GM19463 (cell line): Measurements from ENCODE around the gene BEND3.
"Not testable (repeated sequence)": the region's sequence is repeated elsewhere in the genome, so short reads cannot be mapped to it uniquely, and the experiment has no call there.

Experiments
- ATAC-seq: cut with Tn5 transposase; IDR thresholded peaks from one replicate; pipeline ENCODE4 v1.9.1; 2021; ENCODE audit warnings: mild to moderate bottlenecking, moderate library complexity; ENCODE audit not compliant: unreplicated experiment

Gene BEND3

GRCh38 chr6:107121964-107122495 is 6.7 kb upstream of the BEND3 start:
- no peak for ATAC-seq

- no peak for ATAC-seq
These were observed 6.0 kb upstream of the BEND3 start for GRCh38 chr6:107121266-107121665.

DNA sequence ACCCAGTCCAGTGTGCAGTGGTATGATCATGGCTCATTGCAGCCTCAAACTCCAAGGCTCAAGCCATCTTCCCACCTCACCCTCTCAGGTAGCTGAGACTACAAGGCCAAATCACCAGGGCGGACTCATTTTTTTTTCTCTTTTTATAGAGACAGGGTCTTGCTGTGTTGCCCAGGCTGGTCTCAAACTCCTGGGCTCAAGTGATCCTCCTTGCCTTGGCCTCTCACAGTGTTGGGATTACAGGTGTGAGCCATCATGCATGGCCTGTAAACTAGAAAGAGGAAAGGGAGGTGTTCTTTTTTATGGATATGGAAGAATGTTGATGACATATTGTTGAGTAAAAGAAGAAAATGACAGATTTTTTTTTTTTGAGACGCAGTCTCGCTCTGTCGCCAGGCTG is 5.1 kb upstream of the BEND3 start:
- no peak for ATAC-seq

GRCh38 chr6:107118976-107119375 is 3.7 kb upstream of the BEND3 start:
- ATAC-seq: no peak

DNA sequence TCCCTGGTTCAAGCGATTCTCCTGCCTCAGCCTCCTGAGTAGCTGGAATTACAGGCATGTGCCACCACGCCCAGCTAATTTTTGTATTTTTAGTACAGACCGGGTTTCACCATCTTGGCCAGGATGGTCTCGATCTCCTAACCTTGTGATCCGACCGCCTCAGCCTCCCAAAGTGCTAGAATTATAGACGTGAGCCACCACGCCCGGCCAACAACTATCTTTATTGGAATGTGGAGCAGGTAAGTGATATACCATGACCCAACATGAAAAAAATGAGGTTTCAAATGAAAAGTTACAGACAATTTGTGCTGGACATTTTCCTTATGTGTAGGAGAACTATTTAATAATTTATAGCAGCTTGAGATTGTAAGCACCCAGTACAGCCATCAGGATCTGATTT is 3.2 kb upstream of the BEND3 start:
- ATAC-seq: not testable (repeated sequence)

GRCh38 chr6:107116931-107117330 is 1.6 kb upstream of the BEND3 start:
- ATAC-seq: no peak

- no peak for ATAC-seq
These were observed 1.1 kb upstream of the BEND3 start for GRCh38 chr6:107116328-107116892.

GRCh38 chr6:107115695-107116327 is 496 bp upstream of the BEND3 start:
- no peak for ATAC-seq

- peak; percentile 70 for ATAC-seq
These were observed 946 bp downstream of the BEND3 start for GRCh38 chr6:107114213-107114925.

- no peak for ATAC-seq
These were observed 5.1 kb downstream of the BEND3 start for GRCh38 chr6:107110200-107110599.

- ATAC-seq: no peak
These were observed 7.0 kb downstream of the BEND3 start for GRCh38 chr6:107108201-107108890.

DNA sequence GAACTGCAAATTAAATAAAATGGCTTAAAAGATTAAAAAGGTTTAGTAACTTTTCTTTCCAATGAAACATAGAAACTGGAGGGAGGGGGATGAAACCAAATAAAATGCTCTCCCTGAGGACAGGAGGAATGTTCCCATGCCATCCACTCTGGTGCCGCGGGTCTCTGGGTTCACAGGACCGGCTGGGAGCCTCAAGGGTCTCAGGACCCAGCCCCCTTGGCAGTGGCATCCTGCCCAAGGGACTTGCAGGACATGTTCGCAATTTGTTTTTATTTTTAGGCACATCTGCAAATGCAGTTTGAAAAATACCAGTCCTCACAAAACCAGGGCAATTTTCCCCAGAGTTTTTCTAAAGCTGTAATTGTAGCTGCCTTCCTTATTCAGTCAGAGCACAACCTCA is 7.5 kb downstream of the BEND3 start:
- no peak for ATAC-seq

GRCh38 chr6:107106165-107106564 is 9.2 kb downstream of the BEND3 start:
- no peak for ATAC-seq

DNA sequence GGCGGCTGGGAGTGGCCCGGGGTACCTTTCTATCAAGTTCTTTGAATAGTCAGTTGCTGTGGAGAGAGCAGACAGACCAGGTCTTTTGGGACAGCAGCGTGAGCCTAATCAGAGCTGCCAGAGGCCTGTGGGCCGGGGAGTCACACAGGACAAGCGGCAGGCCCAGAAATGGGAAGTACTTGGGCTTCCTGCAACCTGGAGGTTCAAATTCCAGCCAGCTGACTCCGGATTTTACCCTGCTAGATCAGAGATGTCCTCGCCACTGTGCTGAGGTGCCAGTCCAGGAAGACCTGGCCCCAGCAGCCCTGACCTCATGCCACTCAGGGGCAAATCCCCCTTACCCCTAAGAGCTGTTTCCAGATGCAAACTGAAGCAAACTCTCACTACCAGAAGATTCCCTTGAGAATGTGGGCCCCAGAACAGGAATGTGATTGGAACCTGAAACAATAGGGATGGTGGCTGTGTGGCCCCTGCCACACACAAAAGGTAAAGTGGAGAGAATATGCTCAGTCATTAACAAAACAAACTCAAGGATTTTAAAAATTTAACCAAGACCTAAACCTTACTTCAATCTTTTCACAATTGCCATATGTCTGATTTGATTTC is 9.7 kb downstream of the BEND3 start:
- ATAC-seq: no peak

- ATAC-seq: no peak
These were observed 12.2 kb downstream of the BEND3 start for GRCh38 chr6:107103082-107103481.

DNA sequence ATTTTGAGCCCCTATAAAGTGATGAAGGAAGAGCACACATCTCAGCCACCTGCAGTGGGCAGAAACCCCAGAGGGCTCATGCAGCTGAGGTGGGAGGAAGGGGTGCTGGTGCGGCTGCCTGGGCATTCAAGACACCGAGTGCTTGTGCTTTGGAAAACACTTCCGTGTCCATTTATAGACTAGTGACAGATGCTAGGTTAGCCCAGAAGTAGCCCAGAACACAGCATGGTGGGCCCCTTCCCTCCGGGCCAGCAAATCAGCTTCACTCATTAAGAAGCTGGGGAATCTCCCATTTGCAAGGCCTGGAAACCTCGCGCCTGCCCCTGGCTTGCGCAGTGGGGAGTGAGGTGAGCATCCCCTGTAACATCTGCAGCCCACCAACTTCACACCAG is 12.9 kb downstream of the BEND3 start:
- no peak for ATAC-seq

- no peak for ATAC-seq
These were observed 13.5 kb downstream of the BEND3 start for GRCh38 chr6:107101686-107102413.

DNA sequence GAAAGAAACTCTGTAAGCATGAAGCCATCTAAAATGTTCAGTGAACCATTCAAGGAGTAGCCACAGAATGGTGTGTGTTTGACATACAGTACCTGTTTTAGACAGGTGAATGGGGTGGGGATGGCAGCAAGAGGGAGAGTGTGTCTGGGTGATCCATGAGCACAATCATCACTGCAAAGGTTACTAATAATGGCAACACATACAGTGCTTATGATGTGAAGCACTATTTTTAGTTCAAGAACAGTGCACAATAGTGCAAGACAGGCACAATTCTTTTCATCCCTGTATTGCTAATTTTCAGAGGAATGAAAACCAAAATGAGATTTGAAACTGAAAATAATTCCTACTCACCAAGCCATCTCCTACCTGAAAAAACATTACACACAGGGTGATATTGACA is 14.1 kb downstream of the BEND3 start:
- no peak for ATAC-seq

- no peak for ATAC-seq
These were observed 16.6 kb downstream of the BEND3 start for GRCh38 chr6:107098436-107099307.

GRCh38 chr6:107084459-107084858 is 30.9 kb downstream of the BEND3 start:
- not testable (repeated sequence) for ATAC-seq
